Liver (tissue), 9 donors: Measurements from ENCODE around the gene ZNF620. TPM values are rescaled to one million over a fixed set of nuclear protein-coding genes. Genes with fewer than 3 reads are reported as not detected.

ENCODE experiments used
- DNase-seq: peaks from one replicate; pipeline ENCODE4 v3.0.0-alpha.2; 2017; ENCODE audit warnings: low spot score
- H3K27ac ChIP-seq, 2 donors: one replicate each; pipeline ENCODE4 v1.7.0; 2013; ENCODE audit warnings: inconsistent platforms in 2 of 2, low read length in 2 of 2, control low read depth in 1 of 2, low read depth in 1 of 2, mild to moderate bottlenecking in 1 of 2
- H3K27me3 ChIP-seq, 4 donors: one replicate each; pipeline versions ENCODE4 v1.6.1 to v1.7.0; 2013; ENCODE audit warnings: low read length in 3 of 4, inconsistent platforms in 1 of 4, mild to moderate bottlenecking in 1 of 4, moderate library complexity in 1 of 4; ENCODE audit not compliant: control insufficient read depth in 4 of 4, insufficient read depth in 4 of 4
- H3K36me3 ChIP-seq, 4 donors: one replicate each; pipeline versions ENCODE4 v1.6.1 to v1.7.0; 2013; ENCODE audit warnings: low read length in 3 of 4, mild to moderate bottlenecking in 3 of 4, low read depth in 1 of 4, moderate library complexity in 1 of 4; ENCODE audit not compliant: control insufficient read depth in 4 of 4, insufficient read depth in 3 of 4
- H3K4me1 ChIP-seq, 4 donors: one replicate each; pipeline versions ENCODE4 v1.6.1 to v1.7.0; 2013; ENCODE audit warnings: low read length in 3 of 4, mild to moderate bottlenecking in 3 of 4, moderate library complexity in 1 of 4; ENCODE audit not compliant: control insufficient read depth in 4 of 4, insufficient read depth in 4 of 4
- H3K4me3 ChIP-seq, 3 donors: one replicate each; pipeline versions ENCODE4 v1.6.1 to v1.7.0; 2013; ENCODE audit warnings: low read length in 3 of 3, control low read depth in 1 of 3, low read depth in 1 of 3, mild to moderate bottlenecking in 1 of 3
- H3K9ac ChIP-seq, 2 donors: one replicate each; pipeline ENCODE4 v1.7.0; 2013; ENCODE audit warnings: low read length in 2 of 2, mild to moderate bottlenecking in 2 of 2, moderate library complexity in 2 of 2, control low read depth in 1 of 2, low read depth in 1 of 2
- H3K9me3 ChIP-seq, 4 donors: one replicate each; pipeline versions ENCODE4 v1.6.1 to v1.7.0; 2013; ENCODE audit warnings: low read length in 3 of 4; ENCODE audit not compliant: control insufficient read depth in 4 of 4
- ATF3 ChIP-seq: IDR thresholded peaks from 2 replicates; pipeline ENCODE4 v1.6.1; 2016; ENCODE audit warnings: antibody characterized with exemption
- CTCF ChIP-seq: fragments of 150-350 bp; IDR thresholded peaks from 2 replicates; pipeline ENCODE4 v1.5.1; 2017; ENCODE audit warnings: improper control_type of control experiment, low read depth, low read length; ENCODE audit not compliant: missing input control
- EGR1 ChIP-seq, 2 donors: IDR thresholded peaks; 2 replicates each; pipeline ENCODE4 v1.6.1; 2016 to 2018; ENCODE audit warnings: antibody characterized with exemption in 2 of 2, low read depth in 2 of 2
- FOXA1 ChIP-seq: IDR thresholded peaks from 2 replicates; pipeline ENCODE4 v1.6.1; 2016; ENCODE audit warnings: antibody characterized with exemption
- FOXA2 ChIP-seq: IDR thresholded peaks from 2 replicates; pipeline ENCODE4 v1.6.1; 2016; ENCODE audit warnings: antibody characterized with exemption
- GABPA ChIP-seq, 2 donors: IDR thresholded peaks in 1 of 2; conservative IDR thresholded peaks in 1 of 2; 2 replicates each; pipeline ENCODE4 v1.6.1; 2016; ENCODE audit warnings: antibody characterized with exemption in 2 of 2, mild to moderate bottlenecking in 1 of 2, moderate library complexity in 1 of 2
- HNF4A ChIP-seq, 2 donors: conservative IDR thresholded peaks; 2 replicates each; pipeline ENCODE4 v1.6.1; 2016; ENCODE audit warnings: antibody characterized with exemption in 2 of 2, mild to moderate bottlenecking in 2 of 2
- HNF4G ChIP-seq: IDR thresholded peaks from 2 replicates; pipeline ENCODE4 v1.6.1; 2016; ENCODE audit warnings: antibody characterized with exemption
- JUND ChIP-seq, 2 donors: IDR thresholded peaks; 2 replicates each; pipeline ENCODE4 v1.6.1; 2016; ENCODE audit warnings: antibody characterized with exemption in 2 of 2
- MAX ChIP-seq: IDR thresholded peaks from 2 replicates; pipeline ENCODE4 v1.6.1; 2016; ENCODE audit warnings: antibody characterized with exemption
- NR2F2 ChIP-seq: IDR thresholded peaks from 2 replicates; pipeline ENCODE4 v1.6.1; 2016; ENCODE audit warnings: antibody characterized with exemption
- RAD21 ChIP-seq, 2 donors: IDR thresholded peaks; 2 replicates each; pipeline ENCODE4 v1.6.1; 2016; ENCODE audit warnings: antibody characterized with exemption in 2 of 2, mild to moderate bottlenecking in 2 of 2
- REST ChIP-seq: IDR thresholded peaks from 2 replicates; pipeline ENCODE4 v1.6.1; 2016; ENCODE audit warnings: antibody characterized with exemption, mild to moderate bottlenecking
- RXRA ChIP-seq, 2 donors: IDR thresholded peaks; 2 replicates each; pipeline ENCODE4 v1.6.1; 2017 to 2018; ENCODE audit warnings: antibody characterized with exemption in 2 of 2, mild to moderate bottlenecking in 1 of 2
- SP1 ChIP-seq: IDR thresholded peaks from 2 replicates; pipeline ENCODE4 v1.6.1; 2018; ENCODE audit warnings: antibody characterized with exemption, mild to moderate bottlenecking
- TAF1 ChIP-seq: conservative IDR thresholded peaks from 2 replicates; pipeline ENCODE4 v1.6.1; 2016; ENCODE audit warnings: antibody characterized with exemption, mild to moderate bottlenecking
- YY1 ChIP-seq: IDR thresholded peaks from 2 replicates; pipeline ENCODE4 v1.6.1; 2016; ENCODE audit warnings: antibody characterized with exemption, mild to moderate bottlenecking
- ZBTB33 ChIP-seq: IDR thresholded peaks from 2 replicates; pipeline ENCODE4 v1.6.1; 2016; ENCODE audit warnings: antibody characterized with exemption
- WGBS: extraction: QIAGEN DNeasy Blood & Tissue Kit; methylation state at CpG from one replicate; pipeline ENCODE4 v1.1.7; 2013; 5-methylcytosine and 5-hydroxymethylcytosine counted together
- polyA plus RNA-seq, 2 donors: library from polyadenylated mRNA; stranded (reverse) in 1 of 2; unstranded in 1 of 2; fragments of 200-250 nt in 1 of 2; fragments of >200 nt in 1 of 2; fragmentation: Nextera tagmentation in 1 of 2; extraction: Ambion mirVana in 1 of 2; gene quantifications; one replicate each; pipeline versions ENCODE4 v1.2.1 to v1.2.3, GENCODE V29; 2013 to 2015
- total RNA-seq, 2 donors: library from RNA; depleted of rRNA; stranded (reverse); fragments of >200 nt; gene quantifications; one replicate each; pipeline ENCODE4 v1.2.3, GENCODE V29; 2014
- donor health status: healthy.
- donor health status: healthy.
- donor health status: healthy.
- donor health status: healthy.
- donor health status: healthy.

The ZNF620 gene
- total and polyA plus RNA-seq, 4 donors = 0.95 to 7.1 (median 1.7) TPM

GRCh38 chr3:40534283-40534682 is 28.4 kb downstream of the ZNF620 start:
- Histone ChIP-seq H3K27ac (no peak overlapping the region), H3K4me1 (no peaks in the 10 kb centered on the region), H3K9ac (no peak overlapping the region), H3K36me3 (peaks cover 32 to 70% (median 66%) of the 10 kb centered on the region in 4 donors), H3K9me3 (peaks cover 16 to 31% (median 18%) of the 10 kb centered on the region in 4 donors), H3K27me3 (no peaks in the 10 kb centered on the region), H3K4me3 (no peak overlapping the region)
- DNase-seq = no peak
- no peak for TF ChIP-seq SP1
- no peak for TF ChIP-seq RXRA (IDR thresholded peaks at IDR 0.05)
- TF ChIP-seq ZBTB33 = no peak
- TF ChIP-seq YY1 = no peak
- no peak for TF ChIP-seq RAD21 (IDR thresholded peaks at IDR 0.05)
- TF ChIP-seq EGR1 (IDR thresholded peaks at IDR 0.05; ENCODE audit: low read depth in 2 of 2) = no peak
- no peak for TF ChIP-seq JUND (IDR thresholded peaks at IDR 0.05)
- no peak for TF ChIP-seq ATF3
- no peak for TF ChIP-seq CTCF
- no peak for TF ChIP-seq FOXA1
- TF ChIP-seq TAF1 = no peak
- no peak for TF ChIP-seq FOXA2

GRCh38 chr3:40546816-40547215 is 41.0 kb downstream of the ZNF620 start:
- Histone ChIP-seq H3K4me1 (no peaks in the 10 kb centered on the region), H3K9me3 (no peaks in the 10 kb centered on the region), H3K9ac (no peak overlapping the region), H3K4me3 (no peak overlapping the region), H3K27me3 (no peaks in the 10 kb centered on the region), H3K36me3 (no peaks in the 10 kb centered on the region), H3K27ac (no peak overlapping the region)
- no peak for DNase-seq
- TF ChIP-seq FOXA2 (no peak), ZBTB33 (no peak), HNF4G (no peak), SP1 (no peak), GABPA (IDR thresholded peaks at IDR 0.05 in 1 of 2, conservative IDR thresholded peaks at IDR 0.05 in 1 of 2) (no peak), JUND (IDR thresholded peaks at IDR 0.05) (no peak), FOXA1 (no peak), ATF3 (no peak), HNF4A (conservative IDR thresholded peaks at IDR 0.05) (no peak), MAX (no peak), CTCF (no peak), RAD21 (IDR thresholded peaks at IDR 0.05) (no peak), RXRA (IDR thresholded peaks at IDR 0.05) (no peak), TAF1 (no peak), YY1 (no peak), REST (no peak), EGR1 (IDR thresholded peaks at IDR 0.05; ENCODE audit: low read depth in 2 of 2) (no peak), NR2F2 (no peak)
- 86% methylated on average over 1 of the region's 1 CpG for WGBS
